Activated CD8-positive, alpha-beta memory T cell treated with anti-CD3 and anti-CD28 coated beads for 1 hour (primary cell): ENCODE data around the gene SERPIND1.
"Not testable (repeated sequence)": the region's sequence is repeated elsewhere in the genome, so short reads cannot be mapped to it uniquely, and the experiment has no call there.

Experiments
- DNase-seq, 2 donors: peaks; one replicate each; pipeline ENCODE4 v3.0.0-alpha.2; 2020; ENCODE audit warnings: low read depth in 1 of 2; ENCODE audit errors: extremely low read depth in 1 of 2

The SERPIND1 gene

DNA sequence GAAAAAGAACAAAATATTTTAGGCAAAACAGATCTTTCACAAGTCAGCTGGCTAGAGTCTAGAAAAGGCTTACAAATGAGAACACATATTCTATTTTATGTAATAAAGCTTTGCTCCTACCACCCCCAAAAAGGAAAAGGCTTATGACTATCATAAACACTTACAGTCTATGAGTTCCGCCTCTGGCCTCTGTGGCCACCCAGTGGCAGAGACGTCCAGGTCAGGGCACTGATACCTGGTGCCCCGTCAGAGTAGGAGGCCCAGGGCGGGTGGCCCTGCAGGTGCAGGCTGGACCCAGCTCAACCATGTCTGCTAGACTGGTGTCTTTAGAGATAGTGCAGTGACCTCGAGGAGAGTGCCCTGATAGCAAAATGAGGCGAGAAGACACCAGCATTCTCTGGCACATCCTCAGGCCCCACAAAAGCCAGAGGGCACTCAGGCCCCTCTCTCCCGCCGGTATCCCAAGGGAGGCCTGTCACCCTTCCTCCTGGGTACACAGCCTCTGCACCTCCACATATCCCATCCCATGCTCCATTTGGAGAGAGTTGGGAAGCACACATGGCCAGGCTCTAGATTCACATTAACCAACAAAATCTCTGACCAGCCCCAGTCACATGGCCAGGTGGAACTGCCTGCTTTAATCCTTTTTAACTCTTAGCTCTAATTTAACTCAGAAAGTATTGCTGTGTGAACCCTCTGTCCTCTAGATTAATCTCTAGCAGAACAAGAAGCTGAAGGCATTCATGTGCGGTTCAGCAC lies 27.3 kb upstream of the SERPIND1 start:
- DNase-seq, result no peak

GRCh38 chr22:20747223-20747622 lies 26.7 kb upstream of the SERPIND1 start:
- no peak for DNase-seq

DNA sequence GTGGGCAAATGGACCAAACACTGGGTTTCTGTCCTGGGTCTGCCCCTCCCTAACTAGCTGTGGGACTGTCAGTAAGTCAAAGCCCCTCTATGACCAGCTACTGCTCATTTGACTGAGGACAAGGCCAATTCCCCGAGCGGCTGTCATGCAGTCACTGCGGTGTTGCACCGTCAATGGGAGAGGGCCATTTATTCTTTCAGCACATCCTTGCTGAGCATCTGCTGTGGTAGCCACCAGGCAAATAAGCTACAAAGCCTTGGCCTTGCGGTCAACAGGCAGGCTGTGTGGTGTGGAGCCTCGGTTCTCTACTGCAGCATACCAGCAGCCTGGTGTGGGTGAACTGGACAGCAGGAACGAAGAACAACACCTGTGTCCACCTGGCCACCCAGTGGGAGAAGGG lies 25.8 kb upstream of the SERPIND1 start:
- no peak for DNase-seq

- DNase-seq, result no peak
Observed at GRCh38 chr22:20748731-20749428, 25.0 kb upstream of the SERPIND1 start.

- DNase-seq, result no peak
Observed at GRCh38 chr22:20749453-20749852, 24.5 kb upstream of the SERPIND1 start.

DNA sequence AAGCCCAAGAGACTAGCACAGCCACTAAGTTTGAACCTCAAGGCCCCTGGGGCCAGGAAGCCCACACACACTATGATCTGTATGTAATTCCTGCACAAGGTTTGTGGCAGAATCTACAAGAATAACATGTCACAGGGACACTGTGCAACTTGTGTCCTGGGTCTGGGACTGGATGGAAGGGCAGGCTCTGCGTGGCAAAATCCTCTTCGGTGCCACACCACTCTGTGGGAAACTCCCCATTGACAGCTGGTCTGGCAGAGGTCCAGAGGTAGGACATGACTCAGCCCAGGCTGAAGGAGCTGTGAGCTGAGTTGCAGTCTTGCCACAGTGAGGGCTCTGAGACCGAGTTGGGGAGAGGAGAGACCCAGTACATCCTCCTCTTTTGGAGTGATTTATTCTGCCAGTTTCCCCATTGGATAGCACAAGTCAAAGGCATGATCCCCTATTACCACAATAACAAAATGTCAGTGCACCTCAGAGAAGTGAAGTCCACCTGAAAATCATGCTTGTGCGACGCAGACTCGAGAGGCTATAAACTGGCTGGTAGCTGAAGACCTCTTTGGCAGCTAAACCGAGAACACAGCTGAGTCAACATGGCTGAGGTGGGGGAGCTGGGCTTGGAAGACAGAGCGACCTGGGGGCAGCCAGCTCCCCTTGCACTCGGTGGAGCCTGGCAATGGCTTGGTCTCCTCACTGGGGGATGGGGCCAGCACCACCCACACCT lies 23.3 kb upstream of the SERPIND1 start:
- no peak for DNase-seq

- DNase-seq, result no peak
Observed at GRCh38 chr22:20751185-20751851, 22.6 kb upstream of the SERPIND1 start.

DNA sequence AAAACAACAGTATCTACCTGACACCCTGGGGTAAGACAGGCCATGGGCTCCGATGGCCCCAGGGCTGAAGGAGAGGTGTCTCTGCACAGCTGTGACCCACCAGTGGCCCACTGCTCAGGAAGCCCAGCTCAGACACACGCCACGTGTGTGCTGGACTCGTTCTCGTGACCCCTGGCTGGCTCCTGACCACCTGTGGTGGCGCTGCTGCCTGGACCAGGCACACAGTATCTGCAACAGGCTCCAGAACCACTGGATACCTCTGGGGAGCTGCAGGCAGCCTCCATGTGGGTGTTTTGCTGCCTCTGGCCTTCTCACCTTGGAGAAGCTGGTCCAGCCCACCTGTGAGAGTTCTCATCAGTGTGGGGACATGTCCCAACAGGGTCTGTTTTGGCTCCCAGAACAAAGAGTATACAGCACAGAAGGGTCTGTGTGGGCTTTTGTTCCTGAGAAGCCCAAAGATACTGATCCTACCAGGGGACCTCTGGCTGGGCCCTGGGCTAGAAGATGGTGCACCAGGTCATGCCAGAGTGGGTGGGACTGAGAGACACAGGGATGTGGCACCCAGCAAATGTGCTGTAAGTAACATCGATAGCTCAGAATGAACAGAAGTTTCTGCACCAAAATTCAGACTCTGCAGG lies 21.7 kb upstream of the SERPIND1 start:
- DNase-seq, result no peak

GRCh38 chr22:20752873-20753272 lies 21.0 kb upstream of the SERPIND1 start:
- DNase-seq, result no peak

DNA sequence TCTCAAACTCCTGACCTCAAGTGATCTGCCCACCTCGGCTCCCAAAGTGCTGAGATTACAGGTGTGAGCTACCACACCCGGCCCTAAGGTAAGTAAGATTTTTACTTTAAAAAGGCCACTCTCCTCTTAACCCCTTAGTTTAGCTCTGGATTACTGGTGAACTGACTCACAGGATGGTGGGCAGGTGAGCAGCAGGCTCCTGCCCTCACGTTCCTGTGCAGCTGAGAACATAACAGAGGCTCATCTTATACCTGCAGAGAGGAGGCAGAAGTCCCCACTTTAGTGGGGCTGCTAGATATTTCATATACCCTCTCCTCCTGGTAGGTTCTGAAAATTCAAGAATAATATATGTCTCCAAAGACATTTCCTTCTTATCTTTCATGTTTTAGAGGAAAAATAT lies 17.1 kb upstream of the SERPIND1 start:
- no peak for DNase-seq

GRCh38 chr22:20758688-20759087 lies 15.2 kb upstream of the SERPIND1 start:
- no peak for DNase-seq

DNA sequence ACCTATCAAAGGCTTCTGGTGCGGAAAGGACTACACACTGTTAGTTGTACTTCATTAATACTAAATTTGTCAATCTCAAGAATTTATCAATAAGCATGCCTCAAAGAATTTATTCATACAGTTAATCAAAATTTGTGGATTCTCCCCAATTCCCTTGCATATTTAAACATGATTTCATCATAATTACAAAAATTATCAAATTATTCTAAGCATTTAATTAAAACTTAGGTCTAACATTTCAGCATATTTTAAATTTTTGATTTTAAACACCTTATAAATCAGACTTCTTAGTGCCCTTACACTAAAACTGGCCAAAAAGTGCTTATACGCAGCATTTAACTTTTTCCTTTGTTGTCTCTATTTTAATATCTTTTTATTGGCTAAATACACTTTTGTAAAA lies 13.8 kb upstream of the SERPIND1 start:
- no peak for DNase-seq

DNA sequence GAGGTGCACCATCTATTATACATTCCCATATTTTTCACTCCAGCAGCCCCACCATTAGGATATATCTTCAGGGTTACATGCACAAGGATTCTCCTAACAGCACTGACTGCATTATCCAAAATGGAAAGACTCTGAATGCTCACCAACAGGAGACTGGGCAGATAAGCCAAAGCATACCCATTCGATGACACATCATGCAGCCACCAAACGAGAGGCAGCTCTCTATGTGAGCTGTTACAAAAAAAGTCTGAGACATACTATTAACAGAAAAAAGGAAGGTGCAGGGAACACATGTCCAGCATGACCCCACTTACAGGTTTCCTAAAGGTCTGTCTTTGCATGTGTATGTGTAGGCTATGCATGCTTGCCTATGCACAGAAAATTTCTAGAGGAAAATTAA lies 12.4 kb upstream of the SERPIND1 start:
- no peak for DNase-seq

GRCh38 chr22:20762233-20762796 lies 11.6 kb upstream of the SERPIND1 start:
- no peak for DNase-seq

DNA sequence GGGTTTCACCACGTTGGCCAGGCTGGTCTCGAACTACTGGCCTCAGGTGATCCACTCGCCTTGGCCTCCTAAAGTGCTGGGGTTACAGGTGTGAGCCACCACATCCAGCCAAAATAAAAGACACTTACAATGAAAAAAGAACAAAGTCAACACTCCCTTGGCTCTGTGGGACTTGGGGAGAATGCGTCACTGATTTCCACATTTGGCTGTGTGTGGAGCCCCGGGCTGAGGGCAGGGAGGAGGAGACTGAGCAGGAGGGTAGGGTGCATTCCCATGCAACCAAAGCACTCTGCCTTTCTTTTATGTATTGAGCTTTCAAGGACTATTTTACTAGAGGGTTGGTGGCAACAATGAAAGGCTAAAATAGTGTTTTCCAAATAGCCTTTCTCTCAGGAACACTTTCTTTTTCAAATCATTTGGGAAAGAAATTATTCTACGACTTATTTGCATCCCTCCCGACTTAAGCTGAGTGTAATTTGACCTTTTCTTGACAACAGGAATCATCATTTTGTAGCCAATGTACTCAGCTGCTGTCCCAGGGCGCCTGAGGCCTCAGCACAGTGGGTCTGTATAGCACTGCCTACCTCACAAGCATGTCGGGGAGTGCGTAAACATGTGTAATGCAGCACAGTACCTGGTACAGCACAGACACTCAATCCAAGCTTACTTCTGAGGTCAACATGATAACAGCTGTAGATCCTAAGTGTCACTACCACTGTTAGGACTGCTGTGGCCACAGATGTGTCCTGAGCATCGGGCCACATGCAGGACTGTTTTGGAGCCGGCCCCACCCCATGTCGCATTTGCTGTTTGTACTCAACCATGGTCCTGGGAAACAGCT lies 10.1 kb upstream of the SERPIND1 start:
- no peak for DNase-seq

DNA sequence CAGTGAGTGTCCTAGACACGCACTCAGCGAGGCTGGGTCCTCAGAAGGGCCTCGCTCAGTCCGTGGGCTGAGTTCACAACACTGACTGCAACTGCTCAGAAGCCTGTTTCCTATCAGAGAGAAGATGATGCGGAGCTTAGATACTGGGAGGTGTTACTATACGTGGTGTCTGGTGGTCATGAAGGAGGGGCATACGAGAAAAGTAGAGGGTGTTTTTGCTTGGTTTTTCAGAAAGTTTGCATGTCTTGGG lies 9.5 kb upstream of the SERPIND1 start:
- no peak for DNase-seq

GRCh38 chr22:20764729-20765128 lies 9.2 kb upstream of the SERPIND1 start:
- DNase-seq, result no peak

DNA sequence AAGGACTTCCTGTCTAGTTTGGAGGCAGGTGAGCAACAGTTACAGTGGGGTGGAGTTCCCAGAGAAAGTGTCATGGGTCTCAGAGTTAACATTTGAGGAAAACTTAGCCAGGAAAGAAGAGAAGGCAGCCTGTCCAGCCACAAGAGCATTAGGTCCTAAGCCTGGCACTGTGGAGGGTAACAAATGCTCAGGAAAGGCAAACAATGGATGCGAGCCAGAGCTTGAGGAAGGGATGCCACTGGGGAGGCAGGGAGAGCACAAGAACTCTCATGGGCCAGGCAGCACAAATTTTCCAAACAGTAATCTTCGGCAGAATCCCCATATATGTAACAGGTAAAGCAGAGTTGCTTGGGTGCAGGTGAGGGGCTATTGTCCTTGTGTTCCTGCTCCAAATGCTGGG lies 8.0 kb upstream of the SERPIND1 start:
- DNase-seq, result no peak

DNA sequence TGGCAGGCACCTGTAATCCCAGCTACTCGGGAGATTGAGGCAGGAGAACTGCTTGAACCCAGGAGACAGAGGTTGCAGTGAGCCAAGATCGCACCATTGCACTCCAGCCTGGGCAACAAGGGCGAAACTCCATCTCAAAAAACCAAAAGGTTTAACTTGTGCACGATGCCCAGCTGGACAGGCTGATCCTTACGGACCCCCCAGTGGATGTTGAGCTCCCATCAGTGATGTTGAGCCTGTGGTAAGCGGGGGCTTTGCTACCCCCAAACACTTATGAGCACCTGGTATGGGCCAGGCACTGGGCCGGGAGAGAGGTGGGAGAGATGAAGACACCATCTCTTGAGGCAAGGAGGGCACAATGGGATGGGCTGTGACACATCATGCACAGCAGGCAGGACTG lies 7.4 kb upstream of the SERPIND1 start:
- no peak for DNase-seq

- DNase-seq, result not testable (repeated sequence)
Observed at GRCh38 chr22:20769496-20769826, 4.5 kb upstream of the SERPIND1 start.
